ENCODE data around the gene PCGF2. TPM values are rescaled to one million over a fixed set of nuclear protein-coding genes. Genes with fewer than 3 reads are reported as not detected.

PCGF2 gene
- total and polyA plus RNA-seq, 10 of the 15 experiments (the other 5 are each of a cell fraction or from before 2014, with no cell fraction given), result 2.7 to 35.6 (median 7.2) TPM

DNA sequence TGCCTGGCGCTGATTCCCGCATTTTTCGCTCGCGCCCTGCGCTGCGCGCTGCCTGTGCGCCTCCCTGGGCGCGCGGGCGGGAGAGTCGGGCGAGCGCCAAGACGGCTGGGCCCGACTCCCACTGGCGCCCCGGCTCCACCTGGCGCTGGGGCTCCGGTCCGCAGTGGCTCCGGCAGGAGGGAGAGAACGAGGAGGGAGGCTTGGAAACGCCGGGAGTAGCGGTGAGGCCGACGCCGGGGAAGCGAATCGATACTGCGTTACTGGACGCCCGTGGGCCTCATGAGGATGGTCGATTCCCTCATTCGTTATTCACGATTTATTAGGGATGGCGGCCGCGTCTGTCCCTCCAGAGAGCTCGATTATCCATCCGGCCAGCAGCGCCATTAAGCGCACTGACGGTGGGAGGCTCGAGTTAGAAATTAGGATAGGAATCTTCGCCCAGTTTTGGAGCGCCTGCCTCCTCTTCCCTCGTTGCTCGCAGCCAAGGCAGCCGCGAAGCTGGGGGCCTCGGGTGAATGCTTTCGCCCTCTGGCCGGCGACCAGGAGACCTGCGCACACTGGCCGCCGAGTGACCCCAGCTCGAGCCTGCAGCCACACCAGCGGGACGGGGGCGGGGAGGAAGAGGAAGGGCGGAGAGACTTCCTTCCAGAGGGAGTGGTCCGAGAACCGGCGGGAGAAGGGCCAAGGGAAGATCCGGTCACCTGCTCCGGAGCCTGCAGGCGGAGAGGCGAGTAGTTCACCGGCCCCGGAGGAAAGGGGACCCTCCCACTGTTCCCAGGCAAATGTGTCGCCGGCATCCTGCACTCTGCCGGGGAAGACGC is 1.3 kb upstream of the PCGF2 start (continued):
- TF ChIP-seq EP300 (IDR thresholded peaks at IDR 0.05; ENCODE audit: borderline replicate concordance in 1 of 2, control insufficient read depth in 1 of 2, low read depth in 2 of 2, low read length in 2 of 2) (no peak), RAD21 (IDR thresholded peaks at IDR 0.05; ENCODE audit: insufficient read depth, low read depth, low read length) (no peak), CHD2 (IDR thresholded peaks at IDR 0.05; ENCODE audit: borderline replicate concordance, low read depth, low read length) (peak; percentile 51; the same call in 1 of the 2 replicates), TCF12 (IDR thresholded peaks at IDR 0.05; ENCODE audit: low read depth, low read length) (0 out of 2 replicates have a peak, but pooled peaks have one; percentile 6), EGR1 (IDR thresholded peaks at IDR 0.05; ENCODE audit: borderline replicate concordance in 1 of 2, low read depth in 2 of 2, low read length in 2 of 2) (peak in 1 of 2 experiments; percentile 87; a peak in 1 of 3 replicates), SMAD5 (IDR thresholded peaks at IDR 0.05; ENCODE audit: low read depth) (peak; percentile 71; the same call in 1 of the 2 replicates), IKZF1 (conservative IDR thresholded peaks at IDR 0.05) (peak; percentile 88), TARDBP (IDR thresholded peaks at IDR 0.05; ENCODE audit: borderline replicate concordance) (no peak), MXI1 (IDR thresholded peaks at IDR 0.05; ENCODE audit: low read depth, low read length) (peak; percentile 30; the same call in 1 of the 2 replicates), MTA2 (IDR thresholded peaks at IDR 0.05; ENCODE audit: low read depth) (peak; percentile 37; the same call in 1 of the 2 replicates), LARP7 (IDR thresholded peaks at IDR 0.05) (peak; percentile 12; the same call in 1 of the 2 replicates), PML (IDR thresholded peaks at IDR 0.05; ENCODE audit: low read length) (peak; percentile 27; the same call in 1 of the 2 replicates), ETV6 (conservative IDR thresholded peaks at IDR 0.05 in 1 of 2, IDR thresholded peaks at IDR 0.05 in 1 of 2; ENCODE audit: borderline replicate concordance in 1 of 2, low read depth in 1 of 2) (peak in 1 of 2 experiments; percentile 52; a peak in 1 of 4 replicates), SPI1 (IDR thresholded peaks at IDR 0.05; ENCODE audit: borderline replicate concordance, insufficient read depth, low read depth, low read length) (peak; percentile 73), SUZ12 (IDR thresholded peaks at IDR 0.05; ENCODE audit: unreplicated experiment) (peak; percentile 43), NFIC (IDR thresholded peaks at IDR 0.05; ENCODE audit: low read depth, low read length) (no peak), BHLHE40 (IDR thresholded peaks at IDR 0.05; ENCODE audit: borderline replicate concordance in 1 of 2, low read depth in 2 of 2, low read length in 1 of 2) (peak in 1 of 2 experiments; percentile 62; a peak in 1 of 4 replicates), MTA3 (IDR thresholded peaks at IDR 0.05; ENCODE audit: borderline replicate concordance, low read length) (no peak)
- TF ChIP-seq, protein P1, sequence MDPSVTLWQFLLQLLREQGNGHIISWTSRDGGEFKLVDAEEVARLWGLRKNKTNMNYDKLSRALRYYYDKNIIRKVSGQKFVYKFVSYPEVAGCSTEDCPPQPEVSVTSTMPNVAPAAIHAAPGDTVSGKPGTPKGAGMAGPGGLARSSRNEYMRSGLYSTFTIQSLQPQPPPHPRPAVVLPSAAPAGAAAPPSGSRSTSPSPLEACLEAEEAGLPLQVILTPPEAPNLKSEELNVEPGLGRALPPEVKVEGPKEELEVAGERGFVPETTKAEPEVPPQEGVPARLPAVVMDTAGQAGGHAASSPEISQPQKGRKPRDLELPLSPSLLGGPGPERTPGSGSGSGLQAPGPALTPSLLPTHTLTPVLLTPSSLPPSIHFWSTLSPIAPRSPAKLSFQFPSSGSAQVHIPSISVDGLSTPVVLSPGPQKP (IDR thresholded peaks at IDR 0.05; ENCODE audit: low read depth, low read length), result no peak
- TF ChIP-seq, protein P2, sequence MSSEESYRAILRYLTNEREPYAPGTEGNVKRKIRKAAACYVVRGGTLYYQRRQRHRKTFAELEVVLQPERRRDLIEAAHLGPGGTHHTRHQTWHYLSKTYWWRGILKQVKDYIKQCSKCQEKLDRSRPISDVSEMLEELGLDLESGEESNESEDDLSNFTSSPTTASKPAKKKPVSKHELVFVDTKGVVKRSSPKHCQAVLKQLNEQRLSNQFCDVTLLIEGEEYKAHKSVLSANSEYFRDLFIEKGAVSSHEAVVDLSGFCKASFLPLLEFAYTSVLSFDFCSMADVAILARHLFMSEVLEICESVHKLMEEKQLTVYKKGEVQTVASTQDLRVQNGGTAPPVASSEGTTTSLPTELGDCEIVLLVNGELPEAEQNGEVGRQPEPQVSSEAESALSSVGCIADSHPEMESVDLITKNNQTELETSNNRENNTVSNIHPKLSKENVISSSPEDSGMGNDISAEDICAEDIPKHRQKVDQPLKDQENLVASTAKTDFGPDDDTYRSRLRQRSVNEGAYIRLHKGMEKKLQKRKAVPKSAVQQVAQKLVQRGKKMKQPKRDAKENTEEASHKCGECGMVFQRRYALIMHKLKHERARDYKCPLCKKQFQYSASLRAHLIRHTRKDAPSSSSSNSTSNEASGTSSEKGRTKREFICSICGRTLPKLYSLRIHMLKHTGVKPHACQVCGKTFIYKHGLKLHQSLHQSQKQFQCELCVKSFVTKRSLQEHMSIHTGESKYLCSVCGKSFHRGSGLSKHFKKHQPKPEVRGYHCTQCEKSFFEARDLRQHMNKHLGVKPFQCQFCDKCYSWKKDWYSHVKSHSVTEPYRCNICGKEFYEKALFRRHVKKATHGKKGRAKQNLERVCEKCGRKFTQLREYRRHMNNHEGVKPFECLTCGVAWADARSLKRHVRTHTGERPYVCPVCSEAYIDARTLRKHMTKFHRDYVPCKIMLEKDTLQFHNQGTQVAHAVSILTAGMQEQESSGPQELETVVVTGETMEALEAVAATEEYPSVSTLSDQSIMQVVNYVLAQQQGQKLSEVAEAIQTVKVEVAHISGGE (CRISPR knock-in tag; IDR thresholded peaks at IDR 0.05), result no peak
- TF ChIP-seq, protein P3, sequence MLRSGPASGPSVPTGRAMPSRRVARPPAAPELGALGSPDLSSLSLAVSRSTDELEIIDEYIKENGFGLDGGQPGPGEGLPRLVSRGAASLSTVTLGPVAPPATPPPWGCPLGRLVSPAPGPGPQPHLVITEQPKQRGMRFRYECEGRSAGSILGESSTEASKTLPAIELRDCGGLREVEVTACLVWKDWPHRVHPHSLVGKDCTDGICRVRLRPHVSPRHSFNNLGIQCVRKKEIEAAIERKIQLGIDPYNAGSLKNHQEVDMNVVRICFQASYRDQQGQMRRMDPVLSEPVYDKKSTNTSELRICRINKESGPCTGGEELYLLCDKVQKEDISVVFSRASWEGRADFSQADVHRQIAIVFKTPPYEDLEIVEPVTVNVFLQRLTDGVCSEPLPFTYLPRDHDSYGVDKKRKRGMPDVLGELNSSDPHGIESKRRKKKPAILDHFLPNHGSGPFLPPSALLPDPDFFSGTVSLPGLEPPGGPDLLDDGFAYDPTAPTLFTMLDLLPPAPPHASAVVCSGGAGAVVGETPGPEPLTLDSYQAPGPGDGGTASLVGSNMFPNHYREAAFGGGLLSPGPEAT (IDR thresholded peaks at IDR 0.05; ENCODE audit: low read depth), result peak; percentile 56
- TF ChIP-seq, protein P4, sequence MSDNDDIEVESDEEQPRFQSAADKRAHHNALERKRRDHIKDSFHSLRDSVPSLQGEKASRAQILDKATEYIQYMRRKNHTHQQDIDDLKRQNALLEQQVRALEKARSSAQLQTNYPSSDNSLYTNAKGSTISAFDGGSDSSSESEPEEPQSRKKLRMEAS (IDR thresholded peaks at IDR 0.05; ENCODE audit: low read depth, low read length), result peak; percentile 70; the same call in 1 of the 2 replicates

Measured in GM12878 (cell line).